Neutrophil (primary cell): ENCODE results near the gene RHEX.

ENCODE experiments used
- H3K27ac ChIP-seq: fragments of 200-600 bp; sonication (generic); 2 replicates; pipeline ENCODE4 v1.5.1; 2016; ENCODE audit warnings: mild to moderate bottlenecking, moderate library complexity
- H3K27me3 ChIP-seq: fragments of 200-600 bp; sonication (generic); 2 replicates; pipeline ENCODE4 v1.6.0; 2016; ENCODE audit warnings: mild to moderate bottlenecking
- H3K36me3 ChIP-seq: fragments of 200-600 bp; sonication (generic); 2 replicates; pipeline ENCODE4 v1.5.1; 2017
- H3K4me1 ChIP-seq, 2 experiments: fragments of 200-600 bp in 1 of 2; sonication (generic) in 1 of 2; 1 replicate in 1 of 2; 2 replicates in 1 of 2; pipeline versions ENCODE4 v1.5.1 to v1.6.1; 2013 to 2016; ENCODE audit warnings: low read depth in 1 of 2, low read length in 1 of 2, mild to moderate bottlenecking in 1 of 2, moderate library complexity in 1 of 2; ENCODE audit not compliant: control insufficient read depth in 1 of 2, insufficient read depth in 1 of 2
- H3K4me3 ChIP-seq, 2 experiments: fragments of 200-600 bp in 1 of 2; sonication (generic) in 1 of 2; 1 replicate in 1 of 2; 2 replicates in 1 of 2; pipeline ENCODE4 v1.5.1; 2013 to 2016; ENCODE audit warnings: low read depth in 1 of 2, low read length in 1 of 2, mild to moderate bottlenecking in 1 of 2, moderate library complexity in 1 of 2
- H3K9me3 ChIP-seq: fragments of 200-600 bp; sonication (generic); 2 replicates; pipeline ENCODE4 v1.5.1; 2016
- TF ChIP-seq, protein P1 (sequence below): fragments of 200-600 bp; sonication (generic); IDR thresholded peaks from 2 replicates; pipeline ENCODE4 v1.5.1; 2016; ENCODE audit warnings: antibody characterized with exemption

The RHEX gene

DNA sequence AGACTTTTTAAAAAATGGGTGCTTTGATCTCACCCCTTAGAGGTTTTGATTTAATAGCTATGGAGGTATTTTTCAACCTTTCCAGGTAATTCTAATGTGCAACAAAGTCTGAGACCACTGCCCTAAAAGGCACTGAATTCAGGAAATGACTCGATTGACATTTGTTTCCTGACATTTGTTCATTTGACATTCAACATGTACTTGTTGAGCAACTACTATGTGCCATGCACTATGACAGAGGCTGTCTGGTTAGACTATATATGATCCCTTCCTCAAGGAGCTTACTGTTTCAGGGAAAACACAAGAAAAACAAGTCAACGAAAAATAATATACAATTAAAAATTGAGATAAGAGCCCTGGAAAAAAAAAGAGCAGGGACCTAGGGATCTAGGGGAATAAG lies 89.8 kb downstream of the RHEX start:
- H3K9me3 ChIP-seq: no peaks in the 10 kb centered on the region
- H3K4me1 ChIP-seq: no peaks in the 10 kb centered on the region
- no peak overlapping the region for H3K4me3 ChIP-seq
- H3K27ac ChIP-seq: no peak overlapping the region
- TF ChIP-seq, protein P1, sequence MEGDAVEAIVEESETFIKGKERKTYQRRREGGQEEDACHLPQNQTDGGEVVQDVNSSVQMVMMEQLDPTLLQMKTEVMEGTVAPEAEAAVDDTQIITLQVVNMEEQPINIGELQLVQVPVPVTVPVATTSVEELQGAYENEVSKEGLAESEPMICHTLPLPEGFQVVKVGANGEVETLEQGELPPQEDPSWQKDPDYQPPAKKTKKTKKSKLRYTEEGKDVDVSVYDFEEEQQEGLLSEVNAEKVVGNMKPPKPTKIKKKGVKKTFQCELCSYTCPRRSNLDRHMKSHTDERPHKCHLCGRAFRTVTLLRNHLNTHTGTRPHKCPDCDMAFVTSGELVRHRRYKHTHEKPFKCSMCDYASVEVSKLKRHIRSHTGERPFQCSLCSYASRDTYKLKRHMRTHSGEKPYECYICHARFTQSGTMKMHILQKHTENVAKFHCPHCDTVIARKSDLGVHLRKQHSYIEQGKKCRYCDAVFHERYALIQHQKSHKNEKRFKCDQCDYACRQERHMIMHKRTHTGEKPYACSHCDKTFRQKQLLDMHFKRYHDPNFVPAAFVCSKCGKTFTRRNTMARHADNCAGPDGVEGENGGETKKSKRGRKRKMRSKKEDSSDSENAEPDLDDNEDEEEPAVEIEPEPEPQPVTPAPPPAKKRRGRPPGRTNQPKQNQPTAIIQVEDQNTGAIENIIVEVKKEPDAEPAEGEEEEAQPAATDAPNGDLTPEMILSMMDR: no peak
- peaks cover 32% of the 10 kb centered on the region for H3K27me3 ChIP-seq
- no peaks in the 10 kb centered on the region for H3K36me3 ChIP-seq

GRCh38 chr1:206143537-206144172 lies 90.7 kb downstream of the RHEX start:
- no peaks in the 10 kb centered on the region for H3K4me1 ChIP-seq
- H3K27ac ChIP-seq: no peak overlapping the region
- TF ChIP-seq, protein P1: no peak
- H3K27me3 ChIP-seq: peaks cover 25% of the 10 kb centered on the region
- H3K9me3 ChIP-seq: no peaks in the 10 kb centered on the region
- no peak overlapping the region for H3K4me3 ChIP-seq
- H3K36me3 ChIP-seq: no peaks in the 10 kb centered on the region

- Histone ChIP-seq H3K27me3 (peaks cover 17% of the 10 kb centered on the region), H3K4me1 (no peaks in the 10 kb centered on the region), H3K9me3 (no peaks in the 10 kb centered on the region), H3K4me3 (no peak overlapping the region), H3K27ac (no peak overlapping the region), H3K36me3 (no peaks in the 10 kb centered on the region)
- TF ChIP-seq, protein P1: no peak
Observed at GRCh38 chr1:206144605-206145004, 91.6 kb downstream of the RHEX start.

GRCh38 chr1:206145771-206146290 lies 92.9 kb downstream of the RHEX start:
- Histone ChIP-seq H3K36me3 (no peaks in the 10 kb centered on the region), H3K27ac (no peak overlapping the region), H3K4me3 (no peak overlapping the region), H3K4me1 (no peaks in the 10 kb centered on the region), H3K27me3 (peaks cover 6% of the 10 kb centered on the region), H3K9me3 (no peaks in the 10 kb centered on the region)
- TF ChIP-seq, protein P1: no peak
